ENCODE measurements around the gene CARD9.

CARD9 gene

GRCh38 chr9:136346157-136346481 is 27.4 kb downstream of the CARD9 start:
- TF ChIP-seq GATA1 (IDR thresholded peaks at IDR 0.05; ENCODE audit: low read depth, low read length) = no peak
- TF ChIP-seq POLR2A (IDR thresholded peaks at IDR 0.05; ENCODE audit: low read length) = no peak
- no peak for DNase-seq

GRCh38 chr9:136345281-136346156 is 27.9 kb downstream of the CARD9 start:
- TF ChIP-seq POLR2A (IDR thresholded peaks at IDR 0.05; ENCODE audit: low read length) (no peak), GATA1 (IDR thresholded peaks at IDR 0.05; ENCODE audit: low read depth, low read length) (no peak)
- DNase-seq = no peak

DNA sequence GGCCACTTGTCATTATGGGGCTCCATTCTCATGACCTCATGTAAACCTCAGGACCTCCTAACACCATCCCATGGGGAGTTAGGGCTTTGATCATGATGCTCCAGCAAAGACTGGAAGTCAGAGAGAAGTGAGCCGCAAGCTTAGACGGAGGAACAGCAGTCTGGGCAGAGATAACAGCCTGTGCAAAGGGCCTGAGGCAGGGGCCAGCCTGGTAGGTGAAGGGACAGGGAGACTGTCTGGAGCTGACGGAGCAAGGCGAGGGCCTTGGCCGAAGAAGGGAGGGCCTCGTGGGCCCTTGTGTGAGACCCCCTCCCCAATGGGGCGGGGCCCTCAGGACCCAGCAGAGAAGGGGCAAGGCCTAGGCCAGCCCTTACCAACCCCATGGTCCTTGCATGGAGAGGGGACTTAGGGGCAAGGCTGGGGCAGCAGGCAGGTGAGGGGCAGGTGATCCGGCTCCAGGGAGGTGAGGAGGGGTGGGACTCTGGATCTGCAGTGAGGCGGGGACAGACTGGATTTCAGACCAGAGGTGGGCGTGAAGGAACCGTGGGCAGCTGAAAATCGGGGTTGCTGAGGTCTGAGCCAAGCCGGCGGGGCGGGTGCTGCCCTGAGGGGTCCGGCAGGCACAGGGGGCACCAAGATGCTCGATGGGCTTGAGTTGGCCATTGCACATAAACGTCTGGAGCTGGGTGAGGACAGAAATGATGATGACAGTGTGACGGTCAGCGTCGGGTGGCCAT is 28.8 kb downstream of the CARD9 start:
- no peak for TF ChIP-seq POLR2A (IDR thresholded peaks at IDR 0.05; ENCODE audit: low read length)
- no peak for TF ChIP-seq GATA1 (IDR thresholded peaks at IDR 0.05; ENCODE audit: low read depth, low read length)
- no peak for DNase-seq

DNA sequence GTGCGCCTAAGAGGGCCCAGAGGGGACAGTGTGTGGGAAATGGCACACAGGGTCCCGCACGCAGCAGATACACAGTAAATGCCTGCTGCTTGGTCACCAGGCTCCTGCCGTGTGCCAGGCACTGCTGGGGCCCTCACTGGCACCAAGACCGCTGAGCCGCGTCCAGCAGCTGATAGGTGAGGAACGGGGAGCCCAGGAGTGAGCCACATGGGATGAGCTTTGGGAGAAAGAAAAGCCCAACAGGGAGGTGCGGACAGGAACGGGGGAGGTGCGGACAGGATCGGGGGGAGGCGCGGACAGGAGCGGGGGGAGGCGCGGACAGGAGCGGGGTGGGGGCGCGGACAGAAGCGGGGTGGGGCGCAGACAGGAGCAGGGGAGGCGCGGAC is 29.6 kb downstream of the CARD9 start:
- DNase-seq = no peak
- TF ChIP-seq POLR2A (IDR thresholded peaks at IDR 0.05; ENCODE audit: low read length) (no peak), GATA1 (IDR thresholded peaks at IDR 0.05; ENCODE audit: low read depth, low read length) (no peak)

- no peak for DNase-seq
- TF ChIP-seq GATA1 (IDR thresholded peaks at IDR 0.05; ENCODE audit: low read depth, low read length) = no peak
- TF ChIP-seq POLR2A (IDR thresholded peaks at IDR 0.05; ENCODE audit: low read length) = no peak
These were observed 30.2 kb downstream of the CARD9 start for GRCh38 chr9:136343121-136343883.

GRCh38 chr9:136342181-136343120 is 31.0 kb downstream of the CARD9 start:
- DNase-seq = peak; percentile 93 to 95
- TF ChIP-seq POLR2A (IDR thresholded peaks at IDR 0.05; ENCODE audit: low read length) (no peak), GATA1 (IDR thresholded peaks at IDR 0.05; ENCODE audit: low read depth, low read length) (no peak)

GRCh38 chr9:136341769-136342168 is 31.7 kb downstream of the CARD9 start:
- TF ChIP-seq POLR2A (IDR thresholded peaks at IDR 0.05; ENCODE audit: low read length) = no peak
- TF ChIP-seq GATA1 (IDR thresholded peaks at IDR 0.05; ENCODE audit: low read depth, low read length) = no peak
- no peak for DNase-seq

DNA sequence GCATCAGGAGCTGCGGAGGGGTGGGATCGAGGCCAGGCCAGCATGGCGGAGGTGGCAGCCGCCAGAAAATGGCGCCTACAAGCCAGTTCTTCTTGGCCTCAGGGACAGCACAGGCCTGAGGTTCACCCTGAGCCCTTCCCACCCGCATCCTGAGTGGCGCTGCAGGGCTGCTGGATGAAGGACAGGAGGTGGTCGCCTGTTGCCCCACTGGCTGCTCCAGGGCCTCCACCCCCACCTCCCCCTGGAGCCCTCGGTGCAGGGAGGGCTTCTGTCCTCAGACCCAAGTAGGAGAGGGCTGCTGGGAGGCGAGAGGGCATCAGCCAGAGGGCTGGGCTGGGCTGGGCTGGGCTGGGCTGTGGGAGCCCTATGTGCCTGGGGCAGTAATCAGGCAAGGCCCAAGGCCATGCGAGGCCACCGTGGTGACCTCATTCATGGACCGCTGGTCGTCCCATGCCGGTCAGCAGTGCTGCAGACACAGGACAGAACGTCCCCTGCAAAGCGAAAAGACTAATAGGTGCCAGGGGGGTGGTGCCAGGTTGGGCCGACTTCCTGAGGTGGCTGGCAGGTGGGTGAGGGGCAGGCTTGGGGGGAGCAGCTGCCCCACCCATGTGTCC is 32.3 kb downstream of the CARD9 start:
- no peak for DNase-seq
- TF ChIP-seq GATA1 (IDR thresholded peaks at IDR 0.05; ENCODE audit: low read depth, low read length) = no peak
- no peak for TF ChIP-seq POLR2A (IDR thresholded peaks at IDR 0.05; ENCODE audit: low read length)

DNA sequence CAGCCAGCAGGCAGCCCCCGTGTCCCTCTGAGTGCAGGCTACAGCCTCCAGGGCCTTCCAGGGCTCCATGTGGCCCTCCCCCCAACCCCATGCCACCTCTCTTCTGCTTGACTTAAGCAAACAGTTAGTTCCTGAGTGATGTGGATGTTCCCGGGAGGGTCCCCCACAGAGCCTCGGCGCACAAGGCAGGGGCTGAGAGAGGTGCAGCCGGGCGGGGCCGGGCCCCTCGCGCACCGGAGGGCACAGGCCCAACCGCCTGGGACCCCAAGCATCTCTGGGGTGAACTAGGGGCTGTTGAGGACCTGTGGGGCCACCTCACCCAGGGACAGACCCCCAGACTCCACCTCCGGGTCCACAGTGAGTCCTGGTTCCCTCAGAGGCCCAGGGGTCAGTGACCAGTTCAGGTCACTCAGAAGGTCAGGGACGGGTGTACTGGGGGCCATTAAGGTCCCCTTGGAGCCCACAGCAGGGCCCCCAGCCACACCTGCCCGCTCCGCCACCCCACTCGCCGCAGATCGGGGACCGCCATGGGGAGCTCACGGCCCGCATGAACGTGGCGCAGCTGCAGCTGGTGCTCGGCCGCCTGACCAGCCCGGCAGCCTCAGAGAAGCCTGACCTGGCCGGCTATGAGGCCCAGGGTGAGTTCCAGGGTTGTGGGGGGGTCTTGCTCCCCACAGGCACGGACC is 33.0 kb downstream of the CARD9 start:
- TF ChIP-seq POLR2A (IDR thresholded peaks at IDR 0.05; ENCODE audit: low read length) (no peak), GATA1 (IDR thresholded peaks at IDR 0.05; ENCODE audit: low read depth, low read length) (no peak)
- no peak for DNase-seq

- no peak for DNase-seq
- TF ChIP-seq POLR2A (IDR thresholded peaks at IDR 0.05; ENCODE audit: low read length) = no peak
- no peak for TF ChIP-seq GATA1 (IDR thresholded peaks at IDR 0.05; ENCODE audit: low read depth, low read length)
These were observed 33.5 kb downstream of the CARD9 start for GRCh38 chr9:136339958-136340310.

GRCh38 chr9:136339173-136339957 is 34.1 kb downstream of the CARD9 start:
- peak; percentile 79 to 89 for DNase-seq
- TF ChIP-seq POLR2A (IDR thresholded peaks at IDR 0.05; ENCODE audit: low read length) (no peak), GATA1 (IDR thresholded peaks at IDR 0.05; ENCODE audit: low read depth, low read length) (no peak)

DNA sequence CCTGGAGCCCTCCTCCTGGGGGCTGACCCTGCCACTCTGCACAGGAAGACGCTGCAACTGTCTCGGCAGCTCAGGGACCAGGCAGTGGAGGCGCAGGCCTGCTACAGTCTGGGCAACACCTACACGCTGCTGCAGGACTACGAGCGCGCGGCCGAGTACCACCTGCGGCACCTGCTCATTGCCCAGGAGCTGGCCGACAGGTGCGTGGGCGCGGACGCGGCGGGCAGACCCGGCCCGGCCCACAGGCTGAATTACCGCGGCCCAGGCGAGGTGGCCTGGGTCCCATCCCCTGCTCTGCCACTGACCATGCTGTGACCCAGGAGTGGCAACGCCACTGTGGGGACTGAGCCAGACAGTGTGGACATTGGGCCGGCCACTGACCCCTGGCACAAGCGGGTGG is 35.0 kb downstream of the CARD9 start:
- TF ChIP-seq GATA1 (IDR thresholded peaks at IDR 0.05; ENCODE audit: low read depth, low read length) = no peak
- no peak for TF ChIP-seq POLR2A (IDR thresholded peaks at IDR 0.05; ENCODE audit: low read length)
- no peak for DNase-seq

Measured in erythroblast (primary cell).